CD14-positive monocyte (primary cell): Measurements from ENCODE around the gene LDLRAD4. TPM values are rescaled to one million over a fixed set of nuclear protein-coding genes. Genes with fewer than 3 reads are reported as not detected.

Experiments used
- DNase-seq, 3 donors: peaks; one replicate each; pipeline ENCODE4 v3.0.0-alpha.2; 2011 to 2022
- H2AFZ ChIP-seq: 2 replicates; pipeline ENCODE4 v1.6.0; 2012; ENCODE audit warnings: mild to moderate bottlenecking, low read depth, low read length, inconsistent platforms; ENCODE audit not compliant: insufficient read depth, poor library complexity, severe bottlenecking
- H3K27ac ChIP-seq, 2 donors: 1 replicate in 1 of 2; 2 replicates in 1 of 2; pipeline ENCODE4 v1.5.1; 2012 to 2013; ENCODE audit warnings: low read length in 2 of 2, control low read depth in 1 of 2, inconsistent platforms in 1 of 2, low read depth in 1 of 2, mild to moderate bottlenecking in 1 of 2
- H3K27me3 ChIP-seq, 2 donors: one replicate each; pipeline versions ENCODE4 v1.6.0 to v1.6.1; 2011 to 2013; ENCODE audit warnings: low read length in 2 of 2; ENCODE audit not compliant: control insufficient read depth in 2 of 2, insufficient read depth in 2 of 2
- H3K36me3 ChIP-seq, 2 donors: replicated peaks in 1 of 2; 1 replicate in 1 of 2; 2 replicates in 1 of 2; pipeline versions ENCODE4 v1.5.1 to v1.6.1; 2012 to 2013; ENCODE audit warnings: low read length in 2 of 2, control low read depth in 1 of 2, inconsistent platforms in 1 of 2, mild to moderate bottlenecking in 1 of 2; ENCODE audit not compliant: insufficient read depth in 2 of 2, control insufficient read depth in 1 of 2
- H3K4me1 ChIP-seq, 2 donors: 1 replicate in 1 of 2; 2 replicates in 1 of 2; pipeline versions ENCODE4 v1.5.1 to v1.6.1; 2012 to 2013; ENCODE audit warnings: low read length in 2 of 2, control low read depth in 1 of 2, inconsistent platforms in 1 of 2, mild to moderate bottlenecking in 1 of 2, moderate library complexity in 1 of 2; ENCODE audit not compliant: insufficient read depth in 2 of 2, control insufficient read depth in 1 of 2
- H3K4me2 ChIP-seq: replicated peaks from 2 replicates; pipeline ENCODE3; 2012; ENCODE audit warnings: low read length, moderate library complexity, mild to moderate bottlenecking; ENCODE audit not compliant: poor library complexity, severe bottlenecking; ENCODE audit errors: extremely low read depth
- H3K4me3 ChIP-seq, 3 experiments: fragments of 200-600 bp in 1 of 3; sonication (generic) in 1 of 3; replicated peaks in 1 of 3; 1 replicate in 2 of 3; 2 replicates in 1 of 3; pipeline ENCODE4 v1.5.1; 2011 to 2013; ENCODE audit warnings: low read length in 3 of 3, mild to moderate bottlenecking in 3 of 3, control low read depth in 2 of 3, low read depth in 2 of 3, inconsistent platforms in 1 of 3, moderate library complexity in 1 of 3
- H3K79me2 ChIP-seq: 2 replicates; pipeline ENCODE4 v1.6.0; 2012; ENCODE audit warnings: mild to moderate bottlenecking, control low read depth, inconsistent platforms, low read length, moderate library complexity; ENCODE audit not compliant: insufficient read depth
- H3K9ac ChIP-seq: 2 replicates; pipeline ENCODE4 v1.6.0; 2017; ENCODE audit warnings: low read length, mild to moderate bottlenecking; ENCODE audit not compliant: insufficient read depth, poor library complexity, severe bottlenecking
- H3K9me3 ChIP-seq, 2 donors: replicated peaks in 1 of 2; 1 replicate in 1 of 2; 2 replicates in 1 of 2; pipeline versions ENCODE4 v1.5.1 to v1.6.1; 2012 to 2013; ENCODE audit warnings: low read length in 2 of 2, control low read depth in 1 of 2; ENCODE audit not compliant: control insufficient read depth in 1 of 2, insufficient read depth in 1 of 2
- H4K20me1 ChIP-seq: 2 replicates; pipeline ENCODE4 v1.6.0; 2012; ENCODE audit warnings: mild to moderate bottlenecking, low read length, control low read depth, moderate library complexity; ENCODE audit not compliant: insufficient read depth
- H3K27ac Mint-ChIP-seq, 7 donors: one replicate each; pipeline ENCODE4 v1.8.0; 2020; ENCODE audit warnings: mild to moderate bottlenecking in 7 of 7, mixed read lengths in 7 of 7, moderate library complexity in 6 of 7, inconsistent platforms in 2 of 7
- H3K27me3 Mint-ChIP-seq, 3 donors: one replicate each; pipeline ENCODE4 v1.8.0; 2021 to 2022; ENCODE audit warnings: low read depth in 3 of 3, mild to moderate bottlenecking in 3 of 3, mixed read lengths in 3 of 3, moderate library complexity in 3 of 3, inconsistent platforms in 1 of 3
- H3K36me3 Mint-ChIP-seq, 2 donors: one replicate each; pipeline ENCODE4 v1.8.0; 2020; ENCODE audit warnings: mixed read lengths in 2 of 2, inconsistent platforms in 1 of 2, mild to moderate bottlenecking in 1 of 2
- H3K4me1 Mint-ChIP-seq: one replicate; pipeline ENCODE4 v1.8.0; 2020; ENCODE audit warnings: mild to moderate bottlenecking, mixed read lengths
- H3K4me3 Mint-ChIP-seq, 2 donors: one replicate each; pipeline ENCODE4 v1.8.0; 2020; ENCODE audit warnings: mild to moderate bottlenecking in 2 of 2, mixed read lengths in 2 of 2, moderate library complexity in 1 of 2
- H3K9me3 Mint-ChIP-seq, 7 donors: one replicate each; pipeline ENCODE4 v1.8.0; 2020 to 2022; ENCODE audit warnings: mixed read lengths in 7 of 7, mild to moderate bottlenecking in 6 of 7, moderate library complexity in 6 of 7, inconsistent platforms in 2 of 7
- CTCF ChIP-seq: fragments of 200-600 bp; IDR thresholded peaks from one replicate; pipeline ENCODE4 v1.8.0; 2022; ENCODE audit warnings: antibody characterized with exemption, mild to moderate bottlenecking
- WGBS: methylation state at CpG from one replicate; pipeline ENCODE4 v1.1.5; 2013; ENCODE audit warnings: missing lambda C conversion rate; ENCODE audit not compliant: insufficient coverage; 5-methylcytosine and 5-hydroxymethylcytosine counted together
- intact Hi-C, 2 donors: fragments of 100-400 bp; cut with micrococcal nuclease; formaldehyde crosslinking; loops; one replicate each; pipeline versions ENCODE4 v1.15.0 to v1.15.1; 2023
- polyA plus RNA-seq, 3 donors: library from polyadenylated mRNA; depleted of rRNA in 1 of 3; unstranded in 2 of 3; stranded (reverse) in 1 of 3; fragments of 300-500 nt in 2 of 3; fragments of >200 nt in 1 of 3; fragmentation: Illumina TruSeq in 2 of 3; gene quantifications; 1 replicate in 2 of 3; 2 replicates in 1 of 3; pipeline ENCODE4 v1.2.3, GENCODE V29; 2012 to 2021

LDLRAD4 gene
- polyA plus RNA-seq, 3 donors: 13.5 to 15.4 (median 13.8) TPM

GRCh38 chr18:13412017-13412416 is 193.5 kb downstream of the LDLRAD4 start:
- H3K4me2 ChIP-seq: no peak overlapping the region
- no peaks in the 10 kb centered on the region for H3K36me3 ChIP-seq
- Mint-ChIP-seq H3K27me3 (peaks cover 0 to 1% (median 0%) of the 10 kb centered on the region in 3 donors), H3K4me3 (no peak overlapping the region), H3K36me3 (peaks cover 0 to 3% of the 10 kb centered on the region in 2 donors), H3K9me3 (peaks cover 4 to 22% (median 12%) of the 10 kb centered on the region in 7 donors), H3K27ac (no peak overlapping the region), H3K4me1 (peaks cover 11% of the 10 kb centered on the region)
- H3K9ac ChIP-seq: no peak overlapping the region
- H3K79me2 ChIP-seq: no peaks in the 10 kb centered on the region
- no peak overlapping the region for H3K27ac ChIP-seq
- peaks cover 5 to 10% of the 10 kb centered on the region in 2 donors for H3K9me3 ChIP-seq
- no peak overlapping the region for H2AFZ ChIP-seq
- no peak for TF ChIP-seq CTCF
- peaks cover 0 to 7% of the 10 kb centered on the region in 2 donors for H3K4me1 ChIP-seq
- no peak overlapping the region for H3K4me3 ChIP-seq
- 100% methylated on average over 1 of the region's 1 CpG for WGBS
- no peaks in the 10 kb centered on the region for H3K27me3 ChIP-seq
- intact Hi-C loops: no loop called here
- no peak for DNase-seq
- H4K20me1 ChIP-seq: peaks cover 8% of the 10 kb centered on the region

- no peak for TF ChIP-seq CTCF
- Histone ChIP-seq H3K4me3 (no peak overlapping the region), H3K9me3 (peaks cover 5 to 10% of the 10 kb centered on the region in 2 donors), H3K4me2 (no peak overlapping the region), H3K27ac (no peak overlapping the region), H4K20me1 (peaks cover 8% of the 10 kb centered on the region), H3K27me3 (no peaks in the 10 kb centered on the region), H3K36me3 (no peaks in the 10 kb centered on the region), H2AFZ (no peak overlapping the region), H3K79me2 (no peaks in the 10 kb centered on the region), H3K4me1 (peaks cover 0 to 7% of the 10 kb centered on the region in 2 donors), H3K9ac (no peak overlapping the region)
- no peak for DNase-seq
- peaks cover 4 to 22% (median 12%) of the 10 kb centered on the region in 7 donors for H3K9me3 Mint-ChIP-seq
- no peak overlapping the region for H3K4me3 Mint-ChIP-seq
- H3K36me3 Mint-ChIP-seq: peaks cover 0 to 4% of the 10 kb centered on the region in 2 donors
- intact Hi-C loops: no loop called here
- H3K27ac Mint-ChIP-seq: no peak overlapping the region
- H3K27me3 Mint-ChIP-seq: peaks cover 0 to 2% (median 1%) of the 10 kb centered on the region in 3 donors
- 100% methylated on average over 2 of the region's 8 CpGs for WGBS
- peaks cover 11% of the 10 kb centered on the region for H3K4me1 Mint-ChIP-seq
Measured at GRCh38 chr18:13412901-13413300, 194.3 kb downstream of the LDLRAD4 start.
